ENCODE measurements around the gene NXF1. TPM values are rescaled to one million over a fixed set of nuclear protein-coding genes. Genes with fewer than 3 reads are reported as not detected.
A peak's percentile ranks its signal among the peaks of the same experiment; 100 is the strongest.

The NXF1 gene
- total and polyA plus RNA-seq, 2 of the 8 experiments (the other 6 are each of a cell fraction or from before 2014, with no cell fraction given), result 48.1 to 49.8 TPM

GRCh38 chr11:62757846-62758788 is 47.1 kb downstream of the NXF1 start (continued):
- TF ChIP-seq ATF3 (IDR thresholded peaks at IDR 0.05; ENCODE audit: insufficient read depth, low read depth, low read length) (no peak), TBP (IDR thresholded peaks at IDR 0.05; ENCODE audit: low read depth, low read length) (peak; percentile 60), CHD1 (IDR thresholded peaks at IDR 0.05; ENCODE audit: low read depth, low read length) (no peak), POLR2AphosphoS5 (IDR thresholded peaks at IDR 0.05; ENCODE audit: low read depth, low read length) (0 out of 2 replicates have a peak, but pooled peaks have one; percentile 36), MAFK (IDR thresholded peaks at IDR 0.05; ENCODE audit: low read depth, low read length) (no peak), SUZ12 (IDR thresholded peaks at IDR 0.05; ENCODE audit: low read length) (no peak), TCF12 (IDR thresholded peaks at IDR 0.05; ENCODE audit: low read depth, low read length) (0 out of 2 replicates have a peak, but pooled peaks have one; percentile 63), JUND (IDR thresholded peaks at IDR 0.05; ENCODE audit: low read length) (peak; percentile 1; the same call in 1 of the 2 replicates), BACH1 (IDR thresholded peaks at IDR 0.05; ENCODE audit: low read length) (no peak), PHF8 (conservative IDR thresholded peaks at IDR 0.05; ENCODE audit: low read depth, low read length) (no peak), RBBP5 (IDR thresholded peaks at IDR 0.05; ENCODE audit: borderline replicate concordance, low read depth, low read length) (peak; percentile 55; the same call in 1 of the 2 replicates), RFX5 (IDR thresholded peaks at IDR 0.05; ENCODE audit: borderline replicate concordance, low read depth, low read length) (no peak), SP1 (IDR thresholded peaks at IDR 0.05; ENCODE audit: low read depth, low read length) (peak; percentile 76; the same call in 1 of the 2 replicates), SP2 (IDR thresholded peaks at IDR 0.05; ENCODE audit: low read length) (0 out of 2 replicates have a peak, but pooled peaks have one; percentile 3), ASH2L (IDR thresholded peaks at IDR 0.05; ENCODE audit: low read length) (peak; percentile 65), GTF2F1 (IDR thresholded peaks at IDR 0.05; ENCODE audit: borderline replicate concordance, low read depth, low read length) (no peak), SIN3A (conservative IDR thresholded peaks at IDR 0.05 in 1 of 2, IDR thresholded peaks at IDR 0.05 in 1 of 2; ENCODE audit: low read depth in 1 of 2, low read length in 2 of 2) (peak in 1 of 2 experiments; percentile 55; a peak in 2 of 4 replicates), FOSL1 (IDR thresholded peaks at IDR 0.05; ENCODE audit: insufficient read depth, low read depth, low read length) (no peak)

Data from H1 (cell line).